Measurements from ENCODE around the gene RALB. TPM values are rescaled to one million over a fixed set of nuclear protein-coding genes. Genes with fewer than 3 reads are reported as not detected.
"Not testable (repeated sequence)": the region's sequence is repeated elsewhere in the genome, so short reads cannot be mapped to it uniquely, and the experiment has no call there.

Gene RALB
- total RNA-seq, 1 donor from 2014 or later = 23.5 TPM

GRCh38 chr2:120229341-120229740 is 23.3 kb upstream of the RALB start:
- Mint-ChIP-seq H3K27me3 (ENCODE audit: low read depth) (peaks cover 27% of the 10 kb centered on the region), H3K9me3 (ENCODE audit: low read depth) (no peaks in the 10 kb centered on the region), H3K4me3 (ENCODE audit: unreplicated experiment) (no peak overlapping the region), H3K36me3 (ENCODE audit: low read depth) (no peaks in the 10 kb centered on the region), H3K4me1 (ENCODE audit: low read depth) (no peaks in the 10 kb centered on the region), H3K27ac (ENCODE audit: unreplicated experiment) (no peak overlapping the region)
- TF ChIP-seq, protein P1, sequence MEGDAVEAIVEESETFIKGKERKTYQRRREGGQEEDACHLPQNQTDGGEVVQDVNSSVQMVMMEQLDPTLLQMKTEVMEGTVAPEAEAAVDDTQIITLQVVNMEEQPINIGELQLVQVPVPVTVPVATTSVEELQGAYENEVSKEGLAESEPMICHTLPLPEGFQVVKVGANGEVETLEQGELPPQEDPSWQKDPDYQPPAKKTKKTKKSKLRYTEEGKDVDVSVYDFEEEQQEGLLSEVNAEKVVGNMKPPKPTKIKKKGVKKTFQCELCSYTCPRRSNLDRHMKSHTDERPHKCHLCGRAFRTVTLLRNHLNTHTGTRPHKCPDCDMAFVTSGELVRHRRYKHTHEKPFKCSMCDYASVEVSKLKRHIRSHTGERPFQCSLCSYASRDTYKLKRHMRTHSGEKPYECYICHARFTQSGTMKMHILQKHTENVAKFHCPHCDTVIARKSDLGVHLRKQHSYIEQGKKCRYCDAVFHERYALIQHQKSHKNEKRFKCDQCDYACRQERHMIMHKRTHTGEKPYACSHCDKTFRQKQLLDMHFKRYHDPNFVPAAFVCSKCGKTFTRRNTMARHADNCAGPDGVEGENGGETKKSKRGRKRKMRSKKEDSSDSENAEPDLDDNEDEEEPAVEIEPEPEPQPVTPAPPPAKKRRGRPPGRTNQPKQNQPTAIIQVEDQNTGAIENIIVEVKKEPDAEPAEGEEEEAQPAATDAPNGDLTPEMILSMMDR (IDR thresholded peaks at IDR 0.05) = no peak
- DNase-seq (ENCODE audit: low spot score) = no peak

- peaks cover 2% of the 10 kb centered on the region for H3K9me3 Mint-ChIP-seq (ENCODE audit: low read depth)
- no peak overlapping the region for H3K27ac Mint-ChIP-seq (ENCODE audit: unreplicated experiment)
- H3K4me3 Mint-ChIP-seq (ENCODE audit: unreplicated experiment) = no peak overlapping the region
- DNase-seq (ENCODE audit: low spot score) = no peak
- peaks cover 27% of the 10 kb centered on the region for H3K27me3 Mint-ChIP-seq (ENCODE audit: low read depth)
- no peaks in the 10 kb centered on the region for H3K36me3 Mint-ChIP-seq (ENCODE audit: low read depth)
- TF ChIP-seq, protein P1 (IDR thresholded peaks at IDR 0.05) = no peak
- no peaks in the 10 kb centered on the region for H3K4me1 Mint-ChIP-seq (ENCODE audit: low read depth)
These were observed 21.9 kb upstream of the RALB start for GRCh38 chr2:120230515-120231471.

DNA sequence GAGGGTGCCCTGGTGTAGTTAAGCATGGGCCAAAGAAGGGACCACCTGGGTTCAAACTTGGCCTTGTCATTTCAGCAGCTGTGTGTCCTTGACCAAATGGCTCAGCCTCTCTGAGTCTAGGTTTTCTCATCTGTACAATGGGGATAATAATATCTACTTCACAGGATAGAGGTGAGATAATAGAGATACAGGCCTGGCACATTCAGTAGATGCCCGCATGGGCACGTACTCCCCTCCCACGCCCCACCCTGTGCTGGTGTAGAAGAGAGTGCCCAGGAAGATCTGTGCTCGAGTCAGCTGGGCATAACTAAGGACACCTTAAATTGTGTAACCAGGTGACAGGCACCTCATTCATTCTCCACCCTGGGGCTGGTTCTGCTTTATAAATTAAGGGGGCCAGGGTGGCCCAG is 21.1 kb upstream of the RALB start:
- H3K27me3 Mint-ChIP-seq (ENCODE audit: low read depth) = peaks cover 25% of the 10 kb centered on the region
- H3K4me1 Mint-ChIP-seq (ENCODE audit: low read depth) = no peaks in the 10 kb centered on the region
- peaks cover 2% of the 10 kb centered on the region for H3K9me3 Mint-ChIP-seq (ENCODE audit: low read depth)
- no peak overlapping the region for H3K4me3 Mint-ChIP-seq (ENCODE audit: unreplicated experiment)
- TF ChIP-seq, protein P1 (IDR thresholded peaks at IDR 0.05) = no peak
- no peak for DNase-seq (ENCODE audit: low spot score)
- H3K36me3 Mint-ChIP-seq (ENCODE audit: low read depth) = no peaks in the 10 kb centered on the region
- no peak overlapping the region for H3K27ac Mint-ChIP-seq (ENCODE audit: unreplicated experiment)

DNA sequence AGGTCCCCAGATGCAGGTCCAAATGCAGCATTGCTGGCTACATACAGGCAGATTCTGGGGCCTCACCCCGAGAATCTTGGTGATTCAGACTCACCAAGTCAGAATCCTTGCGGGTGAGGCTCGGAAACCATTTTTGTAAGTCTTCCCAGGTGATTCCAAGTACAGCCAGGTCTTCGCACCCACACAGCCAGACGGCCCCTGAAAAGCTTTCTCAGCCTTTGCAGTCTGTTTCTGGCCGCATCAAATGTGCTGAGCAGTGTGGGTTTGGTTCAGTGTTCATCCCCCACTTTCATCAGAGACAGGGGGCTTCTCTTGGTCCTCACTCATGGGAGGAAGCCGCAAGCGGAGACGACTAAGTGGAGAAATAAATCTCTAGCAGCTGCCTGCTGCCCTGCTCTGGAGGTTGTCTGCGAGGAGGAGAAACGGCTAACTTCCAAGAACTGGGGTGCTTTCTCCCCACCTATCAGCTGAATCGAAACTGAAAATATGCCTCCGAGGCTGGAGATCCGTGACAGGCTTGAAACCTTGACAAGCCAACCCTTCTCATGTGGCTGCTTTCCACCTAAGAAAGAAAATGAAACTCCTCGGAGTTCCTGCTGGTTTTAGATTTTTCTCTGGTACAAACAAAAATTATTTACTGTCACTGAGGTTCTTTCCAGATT is 20.5 kb upstream of the RALB start:
- Mint-ChIP-seq H3K27me3 (ENCODE audit: low read depth) (peaks cover 23% of the 10 kb centered on the region), H3K36me3 (ENCODE audit: low read depth) (no peaks in the 10 kb centered on the region), H3K27ac (ENCODE audit: unreplicated experiment) (no peak overlapping the region), H3K4me1 (ENCODE audit: low read depth) (peaks cover under 1% of the 10 kb centered on the region), H3K4me3 (ENCODE audit: unreplicated experiment) (no peak overlapping the region), H3K9me3 (ENCODE audit: low read depth) (peaks cover 2% of the 10 kb centered on the region)
- TF ChIP-seq, protein P1 (IDR thresholded peaks at IDR 0.05) = no peak
- no peak for DNase-seq (ENCODE audit: low spot score)

DNA sequence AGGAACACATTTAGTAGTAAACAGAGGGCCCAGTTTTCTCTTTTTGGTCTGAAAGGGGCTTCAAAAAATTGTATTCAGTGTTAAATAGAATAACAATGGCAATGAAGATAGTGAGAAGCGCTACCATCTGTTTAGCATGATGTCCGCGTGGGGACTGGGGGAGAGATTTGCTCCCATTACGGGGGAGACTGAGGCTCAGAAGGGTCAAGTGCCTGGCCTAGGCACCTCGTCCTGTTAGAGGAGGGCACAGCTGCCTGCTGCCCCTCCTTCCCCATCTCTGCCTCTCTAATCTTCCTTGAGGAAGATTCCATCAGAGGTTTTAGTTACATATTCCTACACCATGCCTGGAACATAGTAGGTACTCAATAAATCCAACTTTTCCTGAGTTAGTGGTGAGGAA is 19.4 kb upstream of the RALB start:
- peaks cover 11% of the 10 kb centered on the region for H3K27me3 Mint-ChIP-seq (ENCODE audit: low read depth)
- H3K9me3 Mint-ChIP-seq (ENCODE audit: low read depth) = peaks cover 2% of the 10 kb centered on the region
- H3K4me3 Mint-ChIP-seq (ENCODE audit: unreplicated experiment) = no peak overlapping the region
- TF ChIP-seq, protein P1 (IDR thresholded peaks at IDR 0.05) = no peak
- H3K36me3 Mint-ChIP-seq (ENCODE audit: low read depth) = no peaks in the 10 kb centered on the region
- DNase-seq (ENCODE audit: low spot score) = no peak
- H3K27ac Mint-ChIP-seq (ENCODE audit: unreplicated experiment) = no peak overlapping the region
- peaks cover 9% of the 10 kb centered on the region for H3K4me1 Mint-ChIP-seq (ENCODE audit: low read depth)

DNA sequence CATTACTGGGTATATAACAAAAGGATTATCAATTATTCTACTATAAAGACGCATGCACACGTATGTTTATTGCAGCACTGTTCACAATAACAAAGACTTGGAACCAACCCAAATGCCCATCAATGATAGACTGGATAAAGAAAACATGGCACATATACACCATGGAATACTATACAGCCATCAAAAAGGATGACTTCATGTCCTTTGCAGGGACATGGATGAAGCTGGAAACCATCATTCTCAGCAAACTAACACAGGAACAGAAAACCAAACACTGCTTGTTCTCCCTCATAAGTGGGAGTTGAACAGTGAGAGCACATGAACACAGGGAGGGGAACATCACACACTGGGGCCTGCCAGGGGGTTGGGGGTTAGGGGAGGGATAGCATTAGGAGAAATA is 17.5 kb upstream of the RALB start:
- H3K27ac Mint-ChIP-seq (ENCODE audit: unreplicated experiment); H3K9me3 Mint-ChIP-seq (ENCODE audit: low read depth); H3K27me3 Mint-ChIP-seq (ENCODE audit: low read depth): not testable (repeated sequence)

More for the DNA sequence above, 17.5 kb upstream of the RALB start:
- H3K4me1 Mint-ChIP-seq (ENCODE audit: low read depth) = peaks cover 23% of the 10 kb centered on the region
- not testable (repeated sequence) for H3K36me3 Mint-ChIP-seq (ENCODE audit: low read depth); H3K4me3 Mint-ChIP-seq (ENCODE audit: unreplicated experiment); DNase-seq (ENCODE audit: low spot score)
